HepG2 (cell line): ENCODE data around the gene GAS2L1. TPM values are rescaled to one million over a fixed set of nuclear protein-coding genes. Genes with fewer than 3 reads are reported as not detected.

ENCODE experiments used
- ATAC-seq: fragments of 200-7000 bp; cut with Tn5 transposase; 3 replicates; pipeline ENCODE4 v1.9.1; 2020; ENCODE audit warnings: mild to moderate bottlenecking, moderate library complexity
- BruUV-seq: library from RNA; stranded (reverse); fragments of 400-500 nt; replicated peaks from 2 replicates; lab custom pipeline; 2021; lab: Mats Ljungman, UMichigan
- CTCF ChIA-PET: fragments of 300-600 bp; formaldehyde crosslinking; extraction: SDS; loops from one replicate; lab custom pipeline; 2021; ENCODE audit warnings: low total read pairs, inconsistent platforms, low intra/inter-chr PET ratio; lab: Yijun Ruan, JAX
- POLR2A ChIA-PET: fragments of 350-600 bp; sonication (Branson Sonifier 250); formaldehyde crosslinking; loops from one replicate; lab custom pipeline; 2020; ENCODE audit warnings: antibody characterized with exemption, inconsistent platforms; lab: Yijun Ruan, JAX
- DNase-seq: peaks from one replicate; pipeline ENCODE4 v3.0.0-alpha.2; 2015; ENCODE audit warnings: low spot score
- FAIRE-seq: peaks from 3 replicates; lab custom pipeline; 2011; peaks lifted over from hg19 to GRCh38; lab: Jason Lieb, UNC
- H2AFZ ChIP-seq: one replicate; pipeline ENCODE4 v1.6.1; 2011; ENCODE audit warnings: low read length, inconsistent platforms
- H3K27ac ChIP-seq: fragments of 300-600 bp; 3 replicates; pipeline ENCODE4 v1.8.0; 2011; ENCODE audit warnings: mixed run types, mild to moderate bottlenecking, mixed read lengths, low read length, inconsistent platforms; ENCODE audit not compliant: insufficient read depth; ENCODE audit errors: extremely low read length
- H3K27me3 ChIP-seq, 2 experiments: fragments of 200-600 bp in 1 of 2; 2 replicates in 1 of 2; 3 replicates in 1 of 2; pipeline versions ENCODE4 v1.6.0 to v1.8.0; 2011; ENCODE audit warnings: low read length in 2 of 2, mild to moderate bottlenecking in 2 of 2, moderate library complexity in 2 of 2, inconsistent platforms in 1 of 2; ENCODE audit not compliant: insufficient read depth in 2 of 2, control insufficient read depth in 1 of 2
- H3K36me3 ChIP-seq, 2 experiments: fragments of 200-600 bp in 1 of 2; replicated peaks in 1 of 2; 2 replicates in 1 of 2; 3 replicates in 1 of 2; pipeline versions ENCODE4 v1.5.1 to v1.8.0; 2011; ENCODE audit warnings: low read length in 2 of 2, inconsistent platforms in 1 of 2; ENCODE audit not compliant: insufficient read depth in 2 of 2, control insufficient read depth in 1 of 2
- H3K4me1 ChIP-seq: 2 replicates; pipeline ENCODE4 v1.5.1; 2012; ENCODE audit warnings: low read length, inconsistent platforms; ENCODE audit not compliant: insufficient read depth
- H3K4me2 ChIP-seq: 2 replicates; pipeline ENCODE4 v1.6.0; 2011; ENCODE audit warnings: low read depth, low read length, inconsistent platforms
- H3K4me3 ChIP-seq, 3 experiments: fragments of 200-600 bp in 1 of 3; sonication (generic), shearing (Covaris generic) in 1 of 3; replicated peaks in 1 of 3; 2 replicates each; pipeline ENCODE4 v1.5.1; 2011 to 2016; ENCODE audit warnings: low read length in 3 of 3, inconsistent platforms in 2 of 3, low read depth in 2 of 3, mild to moderate bottlenecking in 2 of 3, control low read depth in 1 of 3, mixed read lengths in 1 of 3; ENCODE audit not compliant: insufficient read depth in 1 of 3
- H3K79me2 ChIP-seq: one replicate; pipeline ENCODE4 v1.6.1; 2011; ENCODE audit warnings: low read length, inconsistent platforms; ENCODE audit not compliant: insufficient read depth
- H3K9ac ChIP-seq: 2 replicates; pipeline ENCODE4 v1.6.0; 2011; ENCODE audit warnings: mild to moderate bottlenecking, low read depth, low read length, inconsistent platforms; ENCODE audit not compliant: insufficient read depth
- H3K9me3 ChIP-seq: 2 replicates; pipeline ENCODE4 v1.5.1; 2012; ENCODE audit warnings: mild to moderate bottlenecking, low read length
- H4K20me1 ChIP-seq: 2 replicates; pipeline ENCODE4 v1.6.0; 2011; ENCODE audit warnings: inconsistent platforms, mild to moderate bottlenecking, low read length, moderate library complexity; ENCODE audit not compliant: insufficient read depth
- BCL6 ChIP-seq: IDR thresholded peaks from 2 replicates; pipeline ENCODE4 v1.6.1; 2016; ENCODE audit warnings: missing genetic modification reagents, missing compliant biosample characterization
- CBFB ChIP-seq: sonication (generic); formaldehyde crosslinking; IDR thresholded peaks from 2 replicates; pipeline ENCODE4 v1.4.0; 2020; ENCODE audit warnings: missing genetic modification reagents
- FOSL2 ChIP-seq: sonication (generic); formaldehyde crosslinking; IDR thresholded peaks from 2 replicates; pipeline ENCODE4 v1.4.0; 2020; ENCODE audit warnings: missing genetic modification reagents
- GABPB1 ChIP-seq: IDR thresholded peaks from 2 replicates; pipeline ENCODE4 v1.6.1; 2016; ENCODE audit warnings: mild to moderate bottlenecking, missing genetic modification reagents, moderate library complexity, missing compliant biosample characterization
- KDM6A ChIP-seq: IDR thresholded peaks from 2 replicates; pipeline ENCODE4 v1.6.1; 2016; ENCODE audit warnings: low read depth
- KLF9 ChIP-seq: IDR thresholded peaks from 2 replicates; pipeline ENCODE4 v1.6.1; 2016; ENCODE audit warnings: low read depth
- NFE2L2 ChIP-seq: fragments of 150-350 bp; IDR thresholded peaks from 2 replicates; pipeline ENCODE4 v1.6.1; 2014; ENCODE audit warnings: low read length
- PAXIP1 ChIP-seq: sonication (generic); formaldehyde crosslinking; conservative IDR thresholded peaks from 2 replicates; pipeline ENCODE4 v1.4.0; 2020; ENCODE audit warnings: mild to moderate bottlenecking, missing genetic modification reagents, moderate library complexity
- SP1 ChIP-seq, 2 experiments: fragments of 450-650 bp in 1 of 2; sonication (generic) in 1 of 2; formaldehyde crosslinking in 1 of 2; IDR thresholded peaks; 2 replicates each; pipeline versions ENCODE4 v1.4.0 to v1.6.1; 2016 to 2020; ENCODE audit warnings: missing genetic modification reagents in 1 of 2
- ZBTB10 ChIP-seq: sonication (generic); formaldehyde crosslinking; IDR thresholded peaks from 2 replicates; pipeline ENCODE4 v1.4.0; 2020; ENCODE audit warnings: missing genetic modification reagents, borderline replicate concordance
- ZNF281 ChIP-seq: sonication (generic); formaldehyde crosslinking; IDR thresholded peaks from 2 replicates; pipeline ENCODE4 v1.4.0; 2020; ENCODE audit warnings: missing genetic modification reagents, borderline replicate concordance
- ZNF446 ChIP-seq: sonication (generic); formaldehyde crosslinking; IDR thresholded peaks from 2 replicates; pipeline ENCODE4 v1.5.0; 2020; ENCODE audit warnings: mild to moderate bottlenecking, missing genetic modification reagents
- ZNF629 ChIP-seq: sonication (generic); formaldehyde crosslinking; conservative IDR thresholded peaks from 2 replicates; pipeline ENCODE4 v1.5.0; 2020; ENCODE audit warnings: missing genetic modification reagents
- ZNF746 ChIP-seq: sonication (generic); formaldehyde crosslinking; IDR thresholded peaks from 2 replicates; pipeline ENCODE4 v1.8.0; 2022; ENCODE audit warnings: mild to moderate bottlenecking, missing genetic modification reagents
- ZNF747 ChIP-seq: sonication (generic); formaldehyde crosslinking; IDR thresholded peaks from 2 replicates; pipeline ENCODE4 v1.8.1; 2023; ENCODE audit warnings: missing genetic modification reagents, mild to moderate bottlenecking, borderline replicate concordance
- ZSCAN21 ChIP-seq: sonication (generic); formaldehyde crosslinking; IDR thresholded peaks from 2 replicates; pipeline ENCODE4 v1.8.0; 2022; ENCODE audit warnings: mild to moderate bottlenecking, missing genetic modification reagents, moderate library complexity, borderline replicate concordance
- WGBS: methylation state at CpG from one replicate; pipeline ENCODE4 v1.1.6; 2017; ENCODE audit warnings: low lambda C conversion rate; 5-methylcytosine and 5-hydroxymethylcytosine counted together
- in situ Hi-C: cut with HindIII; loops from 2 replicates; pipeline ENCODE4 v1.10.0; 2017; ENCODE audit warnings: low pct_unique_long_range_greater_than_20kb; ENCODE audit not compliant: extremely low pct_ligation_motif_present
- intact Hi-C: fragments of 100-400 bp; cut with micrococcal nuclease; formaldehyde crosslinking; loops from one replicate; pipeline ENCODE4 v1.10.0; 2022; ENCODE audit not compliant: unreplicated experiment
- polyA plus RNA-seq, 8 experiments: library from polyadenylated mRNA; depleted of rRNA in 3 of 8; stranded (reverse) in 7 of 8; unstranded in 1 of 8; fragments of >200 nt; fragmentation: Illumina TruSeq in 4 of 8; extraction: Trizol in 4 of 8; gene quantifications; 2 replicates each; pipeline versions ENCODE4 v1.2.1 to v1.2.3, GENCODE V29; 2011 to 2016; ENCODE audit warnings: low read depth in 4 of 8, missing spikeins in 1 of 8, mixed read lengths in 1 of 8; ENCODE audit not compliant: insufficient read depth in 1 of 8
- total RNA-seq, 5 experiments: library from RNA; depleted of rRNA; stranded (reverse); fragments of >200 nt; fragmentation: Illumina TruSeq; extraction: Trizol; gene quantifications; 2 replicates each; pipeline ENCODE4 v1.2.3, GENCODE V29; 2016; ENCODE audit warnings: low read depth in 1 of 5

The GAS2L1 gene
- total and polyA plus RNA-seq, 2 of the 13 experiments (the other 11 are each of a cell fraction or from before 2014, with no cell fraction given) = 1.8 to 3.3 TPM

GRCh38 chr22:29325356-29325755 lies 18.9 kb downstream of the GAS2L1 start:
- POLR2A ChIA-PET = no interaction called here
- no peaks in the 10 kb centered on the region for H3K4me1 ChIP-seq
- in situ Hi-C loops = no loop called here
- no peaks in the 10 kb centered on the region for H3K27me3 ChIP-seq
- BruUV-seq = no TSS peak
- H4K20me1 ChIP-seq = no peaks in the 10 kb centered on the region
- ATAC-seq = no peak
- intact Hi-C loops = no loop called here
- no peak overlapping the region for H3K4me3 ChIP-seq
- FAIRE-seq = no peak
- DNase-seq = no peak
- no peak overlapping the region for H3K27ac ChIP-seq
- H3K9ac ChIP-seq = no peak overlapping the region
- H3K4me2 ChIP-seq = no peak overlapping the region
- no peaks in the 10 kb centered on the region for H3K79me2 ChIP-seq
- WGBS = 81% methylated on average over 8 of the region's 8 CpGs
- H3K36me3 ChIP-seq = peaks cover 2 to 4% of the 10 kb centered on the region in 2 experiments; a peak in 4 of 5 replicates
- CTCF ChIA-PET = no interaction called here
- H2AFZ ChIP-seq = no peak overlapping the region
- no peaks in the 10 kb centered on the region for H3K9me3 ChIP-seq
- TF ChIP-seq FOSL2 (CRISPR knock-in tag) (no peak), ZSCAN21 (CRISPR knock-in tag) (no peak), CBFB (CRISPR knock-in tag) (no peak), NFE2L2 (no peak), ZNF629 (CRISPR knock-in tag) (no peak), ZNF281 (CRISPR knock-in tag) (no peak), ZBTB10 (CRISPR knock-in tag) (no peak), SP1 (IDR thresholded peaks at IDR 0.05) (no peak), SP1 (CRISPR knock-in tag; IDR thresholded peaks at IDR 0.05) (no peak), KDM6A (no peak), ZNF446 (CRISPR knock-in tag) (no peak), PAXIP1 (CRISPR knock-in tag) (no peak), ZNF746 (no peak), BCL6 (CRISPR knock-in tag) (no peak), KLF9 (no peak), GABPB1 (CRISPR knock-in tag) (no peak), ZNF747 (CRISPR knock-in tag) (no peak)
